SKM-1 (cell line): Measurements from ENCODE around the gene PDZD8.
"Not testable (repeated sequence)": the region's sequence is repeated elsewhere in the genome, so short reads cannot be mapped to it uniquely, and the experiment has no call there.

Source experiments
- DNase-seq: peaks from one replicate; lab custom pipeline; 2025; ENCODE audit not compliant: unreplicated experiment; lab: John Stamatoyannopoulos, UW

PDZD8 gene

GRCh38 chr10:117230107-117230506, 145.1 kb downstream of the PDZD8 start:
- not testable (repeated sequence) for DNase-seq

DNA sequence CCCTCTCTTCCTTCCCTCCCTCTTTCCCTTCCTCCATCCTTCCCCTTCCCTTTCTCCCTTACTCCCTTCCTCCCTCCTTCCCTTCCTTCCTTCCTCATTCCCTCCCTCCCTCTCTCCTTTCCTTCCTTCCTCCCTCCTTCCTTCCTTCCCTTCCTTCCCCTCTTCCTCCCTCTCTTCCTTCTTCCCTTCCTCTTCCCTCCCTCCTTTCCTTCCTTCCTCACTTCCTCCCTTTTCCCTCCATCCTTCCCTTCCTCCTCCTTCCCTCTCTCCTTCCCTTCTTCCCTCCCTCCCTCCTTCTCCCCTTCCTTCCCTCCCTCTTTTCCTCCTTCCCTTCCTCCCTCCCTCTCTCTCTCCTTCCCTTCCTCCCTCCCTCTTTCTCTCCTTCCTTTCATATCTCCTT, 147.0 kb downstream of the PDZD8 start:
- DNase-seq: no peak
